Astrocyte (in vitro differentiated cells and primary cell): ENCODE data around the gene HS6ST3.

Source experiments
- EZH2 ChIP-seq: IDR thresholded peaks from 2 replicates; pipeline ENCODE4 v1.6.1; 2012; ENCODE audit warnings: mild to moderate bottlenecking, low read length, inconsistent platforms; ENCODE audit not compliant: insufficient read depth
- TF ChIP-seq, protein P1 (sequence below): IDR thresholded peaks from 2 replicates; pipeline ENCODE4 v1.5.1; 2011; ENCODE audit warnings: low read depth, mild to moderate bottlenecking, inconsistent platforms, low read length, moderate library complexity; ENCODE audit not compliant: insufficient read depth

DNA sequence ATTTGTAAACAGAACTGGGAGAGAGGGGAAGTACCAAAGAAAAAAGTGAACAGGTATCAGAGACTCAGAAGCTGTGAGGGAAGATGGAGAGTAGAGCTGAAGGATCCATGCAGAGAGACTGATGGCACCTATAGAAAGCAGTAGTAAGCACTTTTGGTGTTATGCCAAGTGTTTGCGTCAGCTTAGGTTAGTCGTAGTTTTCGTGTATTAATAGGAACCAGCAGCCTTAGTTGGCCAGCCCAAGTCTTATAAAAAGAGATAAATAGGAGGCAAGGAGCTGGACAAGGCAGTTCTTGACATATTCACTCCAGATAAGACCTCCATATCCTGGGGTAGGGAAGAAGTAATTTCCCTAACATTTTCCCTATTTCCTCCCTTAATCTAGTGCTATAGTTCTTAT is 690.2 kb downstream of the HS6ST3 start:
- TF ChIP-seq, protein P1, sequence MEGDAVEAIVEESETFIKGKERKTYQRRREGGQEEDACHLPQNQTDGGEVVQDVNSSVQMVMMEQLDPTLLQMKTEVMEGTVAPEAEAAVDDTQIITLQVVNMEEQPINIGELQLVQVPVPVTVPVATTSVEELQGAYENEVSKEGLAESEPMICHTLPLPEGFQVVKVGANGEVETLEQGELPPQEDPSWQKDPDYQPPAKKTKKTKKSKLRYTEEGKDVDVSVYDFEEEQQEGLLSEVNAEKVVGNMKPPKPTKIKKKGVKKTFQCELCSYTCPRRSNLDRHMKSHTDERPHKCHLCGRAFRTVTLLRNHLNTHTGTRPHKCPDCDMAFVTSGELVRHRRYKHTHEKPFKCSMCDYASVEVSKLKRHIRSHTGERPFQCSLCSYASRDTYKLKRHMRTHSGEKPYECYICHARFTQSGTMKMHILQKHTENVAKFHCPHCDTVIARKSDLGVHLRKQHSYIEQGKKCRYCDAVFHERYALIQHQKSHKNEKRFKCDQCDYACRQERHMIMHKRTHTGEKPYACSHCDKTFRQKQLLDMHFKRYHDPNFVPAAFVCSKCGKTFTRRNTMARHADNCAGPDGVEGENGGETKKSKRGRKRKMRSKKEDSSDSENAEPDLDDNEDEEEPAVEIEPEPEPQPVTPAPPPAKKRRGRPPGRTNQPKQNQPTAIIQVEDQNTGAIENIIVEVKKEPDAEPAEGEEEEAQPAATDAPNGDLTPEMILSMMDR, result no peak
- TF ChIP-seq EZH2, result no peak
